Epidermal melanocyte (primary cell): ENCODE data around the gene TRIM32.
A peak's percentile ranks its signal among the peaks of the same experiment; 100 is the strongest.

ENCODE experiments used
- DNase-seq: peaks from one replicate; pipeline ENCODE4 v3.0.0; 2011; ENCODE audit warnings: low spot score; ENCODE audit not compliant: insufficient read length

Gene TRIM32

GRCh38 chr9:116705531-116705930, 18.4 kb downstream of the TRIM32 start:
- no peak for DNase-seq

DNA sequence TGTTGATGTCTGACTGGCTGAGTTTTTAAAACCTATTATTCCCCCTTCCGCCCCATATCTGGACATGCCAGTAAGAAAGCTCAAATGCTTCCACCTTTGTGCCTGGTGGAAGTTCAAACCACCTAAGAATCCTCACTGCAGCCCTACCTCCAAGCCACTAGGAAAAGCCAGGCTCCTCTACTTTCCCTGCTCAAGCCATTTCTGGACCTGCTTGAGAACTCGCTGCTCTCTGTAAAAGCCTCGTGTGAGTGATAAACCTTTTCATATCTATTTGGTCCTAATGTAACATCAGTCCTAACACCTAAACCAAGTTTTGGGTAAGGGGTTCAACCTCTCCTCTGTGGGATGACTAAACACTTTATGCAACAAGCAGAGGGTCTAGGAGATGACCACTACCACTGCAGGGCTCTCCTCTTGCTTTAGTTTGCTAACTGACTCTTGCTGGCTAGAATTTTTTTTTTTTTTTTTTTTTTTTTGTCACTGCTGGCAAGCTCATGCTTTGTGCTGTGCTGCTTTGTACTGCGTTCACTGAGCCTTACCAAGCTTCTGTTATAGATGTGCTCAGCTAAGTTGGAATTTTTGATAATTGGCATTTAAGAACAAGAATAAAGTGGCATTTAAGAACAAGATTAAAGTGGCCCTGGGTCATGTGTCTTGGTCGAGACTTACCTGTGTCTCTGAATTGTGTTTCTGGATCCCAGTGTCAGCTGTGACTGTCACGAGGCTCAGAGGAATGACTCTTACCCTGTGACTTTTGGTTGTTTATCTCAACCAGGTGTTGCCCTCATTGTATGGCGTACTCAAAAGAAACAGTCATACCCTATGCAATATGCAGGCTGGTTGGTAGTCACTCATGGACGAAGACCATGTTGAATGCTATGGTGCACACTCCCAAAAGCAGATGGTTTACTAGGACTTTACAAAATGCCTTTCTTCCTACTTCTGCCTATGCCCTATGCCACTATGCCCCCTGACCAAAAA, 19.5 kb downstream of the TRIM32 start:
- no peak for DNase-seq

DNA sequence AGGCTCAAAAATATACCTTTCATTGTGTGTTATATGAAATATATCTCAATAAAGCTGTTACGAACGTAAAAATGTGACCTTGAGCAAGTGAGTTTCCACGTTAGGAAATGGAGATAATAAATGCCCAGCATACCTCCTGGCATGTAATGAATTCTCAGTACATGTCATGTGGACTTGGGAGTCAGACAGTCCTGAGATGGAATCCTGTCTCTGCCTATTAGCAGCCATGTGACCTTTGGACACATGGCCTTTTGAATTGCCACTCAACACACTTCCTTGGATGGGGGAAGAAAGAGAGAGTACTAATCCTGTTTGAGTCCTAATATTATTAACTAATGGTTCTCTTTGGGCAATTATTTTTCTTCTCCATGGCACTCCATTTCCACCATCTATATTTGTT, 25.7 kb downstream of the TRIM32 start:
- DNase-seq = no peak

GRCh38 chr9:116713271-116713670, 26.2 kb downstream of the TRIM32 start:
- DNase-seq = no peak

- DNase-seq = no peak
Observed at GRCh38 chr9:116715751-116716150, 28.6 kb downstream of the TRIM32 start.

DNA sequence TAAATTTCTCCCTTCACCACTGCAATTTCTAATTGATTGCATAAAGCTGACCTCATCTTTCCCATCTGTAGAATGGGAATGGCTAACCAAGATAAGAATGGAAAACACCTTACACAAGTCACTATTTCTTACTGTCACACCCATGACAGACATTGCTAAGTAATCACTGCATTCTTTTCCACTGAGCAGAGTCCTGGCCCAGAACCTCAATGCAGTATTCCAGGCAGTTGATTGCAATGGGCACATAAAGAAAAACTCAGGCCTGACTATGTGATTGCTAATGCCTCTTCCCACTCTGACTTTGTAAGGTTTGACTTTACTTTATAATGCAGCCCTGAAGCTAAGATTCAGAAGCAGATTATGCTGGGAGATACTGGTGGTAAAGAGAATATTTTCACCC, 29.3 kb downstream of the TRIM32 start:
- DNase-seq = no peak

DNA sequence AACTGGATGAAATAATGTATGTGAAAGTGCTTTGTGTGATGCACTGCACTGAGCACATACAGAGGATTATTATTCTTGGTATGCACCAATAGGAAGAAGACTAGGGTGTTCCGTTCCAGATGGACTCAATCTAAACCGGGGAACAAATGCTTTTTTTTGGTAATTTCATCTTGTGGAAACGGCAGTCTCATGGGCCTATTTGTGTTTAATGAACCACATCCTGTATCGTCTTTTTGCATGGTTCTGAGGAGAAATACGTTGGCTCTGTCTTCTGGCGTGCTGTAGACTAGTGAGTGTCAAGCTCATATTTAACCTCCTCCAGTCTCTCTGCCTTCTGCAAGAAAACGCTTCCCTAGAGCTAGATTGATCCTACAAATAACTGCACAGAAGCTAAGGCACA, 30.0 kb downstream of the TRIM32 start:
- DNase-seq = no peak

GRCh38 chr9:116718111-116718510, 31.0 kb downstream of the TRIM32 start:
- no peak for DNase-seq

GRCh38 chr9:116720111-116720510, 33.0 kb downstream of the TRIM32 start:
- no peak for DNase-seq

- no peak for DNase-seq
Observed at GRCh38 chr9:116721411-116721810, 34.3 kb downstream of the TRIM32 start.

GRCh38 chr9:116721944-116722343, 34.8 kb downstream of the TRIM32 start:
- no peak for DNase-seq

- DNase-seq = no peak
Observed at GRCh38 chr9:116724123-116724522, 37.0 kb downstream of the TRIM32 start.

- DNase-seq = no peak
Observed at GRCh38 chr9:116726602-116727001, 39.5 kb downstream of the TRIM32 start.

DNA sequence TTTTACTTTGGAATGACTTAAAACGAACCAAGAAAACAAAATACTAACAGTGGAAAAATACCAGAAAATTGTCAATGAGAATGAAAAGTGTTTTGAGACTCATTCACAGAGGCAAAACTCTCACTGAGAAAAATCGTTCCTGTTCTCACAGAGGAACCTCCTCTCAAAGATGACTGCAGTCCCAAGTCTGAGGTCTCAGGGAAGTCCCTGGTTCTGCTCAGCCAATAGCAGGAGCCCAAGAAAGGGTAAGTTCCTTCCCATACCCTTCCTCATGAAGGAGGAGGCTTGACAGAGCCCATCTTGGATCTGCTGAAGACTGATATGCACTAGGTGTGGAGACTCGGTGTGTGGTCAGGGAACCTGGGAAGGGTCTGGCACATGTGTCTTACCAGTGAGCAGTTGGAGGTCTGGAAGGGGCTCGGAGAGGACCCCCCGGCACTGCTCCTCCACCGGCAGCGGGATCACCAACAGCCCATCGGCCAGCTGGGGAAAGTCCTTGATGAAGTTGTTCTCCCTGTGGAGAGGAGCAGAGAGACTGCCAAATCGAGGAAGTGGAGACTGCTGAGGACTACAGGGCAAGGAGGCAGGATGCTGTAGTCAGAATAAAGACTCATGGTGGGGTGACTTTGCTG, 46.0 kb downstream of the TRIM32 start:
- DNase-seq = no peak

GRCh38 chr9:116736399-116737151, 49.5 kb downstream of the TRIM32 start:
- DNase-seq = no peak

- DNase-seq = peak; percentile 86
Observed at GRCh38 chr9:116737152-116737546, 50.0 kb downstream of the TRIM32 start.

DNA sequence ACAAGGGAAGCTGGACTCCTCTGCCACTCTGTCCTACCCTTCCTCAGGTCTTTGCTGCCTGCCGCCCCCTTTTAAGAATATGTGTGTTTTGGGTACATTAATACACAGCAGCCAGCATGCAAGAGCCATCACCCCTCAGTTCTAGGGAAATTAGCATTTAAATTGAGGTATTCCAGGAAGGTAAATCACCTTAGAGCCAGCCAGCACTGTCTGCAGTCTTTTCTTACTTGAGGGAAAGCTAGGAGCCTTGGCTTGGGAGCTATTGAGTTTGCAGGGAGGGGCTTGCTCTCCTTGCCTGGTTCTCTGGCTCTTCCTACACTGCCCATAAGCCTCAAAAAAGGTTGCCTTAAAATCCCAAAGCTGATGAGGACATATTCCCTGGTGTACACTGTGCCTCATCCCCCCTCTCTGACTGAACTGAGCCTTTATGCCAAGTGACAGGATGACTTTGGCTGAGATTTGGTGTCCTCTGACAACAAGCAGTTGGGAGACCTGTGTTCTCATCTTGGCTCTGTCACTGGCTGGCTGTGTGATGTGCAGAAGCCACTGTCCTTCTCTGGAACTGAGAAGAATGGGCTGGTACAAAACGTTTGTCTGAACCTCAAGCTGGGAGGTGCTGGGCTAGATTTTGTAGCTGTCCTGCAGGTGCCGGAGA, 54.1 kb downstream of the TRIM32 start:
- DNase-seq = no peak

DNA sequence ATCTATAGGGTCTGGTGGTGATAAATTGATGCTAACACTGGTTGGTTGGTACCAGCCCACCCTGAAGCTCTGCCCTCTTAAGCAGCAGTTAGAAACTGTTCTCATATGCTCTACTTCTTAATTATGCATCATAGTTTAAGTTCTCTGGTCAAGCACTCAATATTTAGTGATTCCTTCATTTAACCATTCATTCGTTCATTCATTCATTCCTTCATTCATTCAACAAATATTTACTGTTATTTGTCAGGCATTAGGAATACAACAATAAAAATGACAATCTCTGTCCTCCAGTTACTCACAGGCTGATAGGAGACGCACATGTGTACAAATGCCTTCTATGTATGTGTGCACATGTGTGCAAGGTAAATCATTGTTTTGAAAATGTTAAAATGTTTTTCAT, 54.6 kb downstream of the TRIM32 start:
- DNase-seq = no peak

DNA sequence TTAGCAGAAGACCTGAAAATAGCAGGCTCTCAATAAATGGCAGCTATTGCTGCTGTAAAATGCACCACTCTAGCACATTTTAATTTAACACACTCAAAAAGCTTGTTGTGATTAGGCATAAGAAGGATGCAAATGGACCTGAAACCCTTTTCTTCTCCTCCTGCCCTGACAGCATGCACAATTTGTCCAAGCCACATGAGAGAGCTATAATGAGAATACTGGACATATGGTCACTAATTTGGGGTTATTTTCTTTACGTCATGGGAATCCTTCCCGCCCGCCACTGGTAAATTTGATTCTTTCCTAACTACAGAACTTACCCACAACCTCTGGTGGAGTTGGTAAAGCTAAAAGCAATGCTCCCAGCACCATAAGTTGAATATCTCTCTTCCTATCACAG, 62.1 kb downstream of the TRIM32 start:
- DNase-seq = no peak

DNA sequence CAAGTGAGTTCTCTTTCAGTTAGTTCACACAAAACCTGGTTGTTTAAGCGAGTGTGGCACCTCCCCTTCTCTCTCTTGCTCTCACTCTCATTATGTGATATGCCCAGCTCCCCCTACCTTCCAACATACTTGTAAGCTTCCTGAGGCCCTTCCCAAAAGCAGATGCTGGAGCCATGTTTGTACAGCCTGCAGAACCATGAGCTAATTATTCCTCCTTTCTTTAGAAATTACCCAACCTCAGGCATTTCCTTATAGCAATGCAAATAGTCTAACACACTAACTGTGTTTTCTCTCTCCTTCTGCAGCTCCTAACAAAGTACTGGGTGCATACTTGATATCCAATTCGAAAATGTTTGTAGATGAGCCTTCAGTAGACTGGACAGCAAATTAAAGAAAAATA, 62.7 kb downstream of the TRIM32 start:
- DNase-seq = no peak

DNA sequence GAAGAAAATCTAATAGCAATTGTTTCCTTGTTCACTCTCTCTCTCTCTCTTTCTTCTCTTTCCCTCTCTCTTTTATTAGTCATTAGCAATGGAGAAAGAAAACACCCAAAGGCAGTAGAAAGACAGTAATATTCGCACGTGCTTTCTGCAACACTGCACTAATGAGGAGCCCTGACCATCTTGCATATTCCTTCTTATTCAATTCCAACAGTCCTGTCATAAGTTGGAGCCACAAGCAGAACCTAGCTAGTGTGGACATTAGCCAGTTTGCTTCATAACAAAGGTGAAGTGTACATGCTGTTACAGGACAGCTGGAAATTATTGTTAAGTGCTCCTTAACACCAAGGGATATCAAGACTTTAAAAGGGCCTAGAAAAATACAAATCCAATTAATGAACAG, 63.4 kb downstream of the TRIM32 start:
- DNase-seq = no peak
